ENCODE data around the gene VCX3B.
"Not testable (repeated sequence)": the region's sequence is repeated elsewhere in the genome, so short reads cannot be mapped to it uniquely, and the experiment has no call there.

The VCX3B gene

DNA sequence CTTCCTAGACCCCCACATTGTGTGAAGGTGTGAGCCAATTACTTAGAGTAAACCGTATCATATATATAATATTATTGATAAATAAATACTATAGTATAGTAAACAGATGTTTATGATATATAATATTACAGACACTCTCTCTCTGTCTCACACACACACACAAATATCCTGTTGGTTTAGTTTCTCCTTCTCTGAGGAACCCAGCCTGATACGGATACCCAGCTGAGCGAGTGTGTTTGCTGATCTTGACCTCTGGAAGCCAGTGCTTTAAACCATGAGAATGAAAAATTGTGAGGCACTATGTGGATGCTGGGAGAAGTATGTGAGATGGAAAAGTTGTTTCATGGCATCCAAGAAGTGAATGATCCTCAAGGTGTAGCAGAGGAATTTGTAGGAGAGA lies at the start of gene VCX3B:
Gene VCX3B (plus strand): TSS at position 301 of the 400 bp plus-strand sequence. CDS start 621 bp downstream, outside the sequence.
- H3K4me1 ChIP-seq (ENCODE audit: insufficient read depth, low read length); H3K4me3 ChIP-seq (ENCODE audit: low read length); H3K36me3 ChIP-seq (ENCODE audit: insufficient read depth, low read length); H3K9me3 ChIP-seq (ENCODE audit: low read length); H3K27me3 ChIP-seq (ENCODE audit: insufficient read depth, low read length); H2AFZ ChIP-seq (ENCODE audit: low read depth, low read length): not testable (repeated sequence)

DNA sequence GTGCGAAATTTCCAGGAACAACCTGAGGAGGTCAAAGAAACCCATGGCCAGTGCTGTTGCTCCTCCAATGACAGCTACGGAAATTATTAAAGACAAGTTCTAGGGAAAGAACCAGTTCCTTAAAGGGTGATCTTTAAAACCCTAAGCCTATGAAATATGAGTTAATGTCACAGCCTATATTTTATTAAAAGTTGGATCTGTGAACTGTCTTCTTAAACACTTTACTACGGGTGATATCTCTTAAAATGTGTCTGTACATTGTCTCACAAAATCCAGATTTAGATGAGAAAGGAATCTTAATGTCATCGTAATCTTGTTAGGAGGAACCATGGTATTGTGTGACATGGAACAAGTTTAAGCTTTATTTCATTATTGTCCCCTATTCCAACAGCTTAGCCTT lies 46.3 kb upstream of the VCX3B start:
- H2AFZ ChIP-seq (ENCODE audit: low read depth, low read length) = no peak overlapping the region
- H3K9me3 ChIP-seq (ENCODE audit: low read length) = no peaks in the 10 kb centered on the region
- H3K4me1 ChIP-seq (ENCODE audit: insufficient read depth, low read length) = no peaks in the 10 kb centered on the region
- no peaks in the 10 kb centered on the region for H3K36me3 ChIP-seq (ENCODE audit: insufficient read depth, low read length)
- H3K27me3 ChIP-seq (ENCODE audit: insufficient read depth, low read length) = no peaks in the 10 kb centered on the region
- H3K4me3 ChIP-seq (ENCODE audit: low read length) = no peak overlapping the region

DNA sequence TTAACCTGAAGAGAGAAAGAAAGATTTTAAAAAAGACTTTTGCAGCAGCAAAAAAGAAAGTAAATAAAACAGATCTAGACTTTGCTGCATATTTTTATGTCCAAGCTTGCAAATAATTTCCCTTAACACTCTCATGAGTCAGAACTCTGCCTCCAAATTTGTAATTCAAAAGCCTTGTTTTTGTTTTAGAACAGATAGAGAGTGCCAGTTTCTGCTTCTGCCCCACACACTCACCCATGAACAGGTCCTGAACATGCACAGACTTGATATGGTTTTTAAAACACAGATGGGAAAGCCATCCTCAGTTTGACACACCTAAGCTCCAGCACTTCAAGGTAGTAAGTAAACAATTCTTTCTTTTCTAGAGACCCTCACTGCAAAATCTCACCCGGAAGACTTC lies 39.7 kb upstream of the VCX3B start:
- no peaks in the 10 kb centered on the region for H3K9me3 ChIP-seq (ENCODE audit: low read length)
- no peak overlapping the region for H3K4me3 ChIP-seq (ENCODE audit: low read length)
- H3K4me1 ChIP-seq (ENCODE audit: insufficient read depth, low read length) = no peaks in the 10 kb centered on the region
- no peaks in the 10 kb centered on the region for H3K27me3 ChIP-seq (ENCODE audit: insufficient read depth, low read length)
- H3K36me3 ChIP-seq (ENCODE audit: insufficient read depth, low read length) = no peaks in the 10 kb centered on the region
- H2AFZ ChIP-seq (ENCODE audit: low read depth, low read length) = no peak overlapping the region

DNA sequence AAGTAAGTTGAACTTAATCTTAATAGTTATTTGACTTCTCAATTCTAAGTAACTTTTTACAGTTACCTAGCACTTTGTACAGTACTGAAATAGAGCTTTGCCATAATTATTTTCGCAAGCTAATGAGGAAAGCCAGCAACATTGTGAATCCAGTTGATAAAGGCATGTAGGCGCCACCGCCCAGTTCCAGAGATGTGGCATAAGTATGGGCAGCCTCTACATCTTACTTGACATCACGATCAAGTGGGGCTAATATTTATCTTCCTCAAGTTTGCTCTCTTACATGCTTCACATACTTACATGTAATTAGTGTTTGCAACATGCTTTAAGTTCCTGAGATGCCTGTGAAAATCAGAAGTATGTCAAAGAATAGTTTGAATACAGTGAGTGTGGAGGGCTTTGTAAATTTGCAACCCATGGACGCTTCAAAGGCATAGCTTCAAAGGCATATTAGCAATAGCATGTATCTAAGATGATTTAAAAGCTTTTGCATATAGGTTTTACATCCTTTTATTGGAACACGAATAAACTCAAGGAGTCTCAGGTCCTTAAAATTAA lies 34.9 kb upstream of the VCX3B start:
- no peaks in the 10 kb centered on the region for H3K36me3 ChIP-seq (ENCODE audit: insufficient read depth, low read length)
- no peaks in the 10 kb centered on the region for H3K9me3 ChIP-seq (ENCODE audit: low read length)
- no peak overlapping the region for H2AFZ ChIP-seq (ENCODE audit: low read depth, low read length)
- no peak overlapping the region for H3K4me3 ChIP-seq (ENCODE audit: low read length)
- no peaks in the 10 kb centered on the region for H3K4me1 ChIP-seq (ENCODE audit: insufficient read depth, low read length)
- H3K27me3 ChIP-seq (ENCODE audit: insufficient read depth, low read length) = no peaks in the 10 kb centered on the region

DNA sequence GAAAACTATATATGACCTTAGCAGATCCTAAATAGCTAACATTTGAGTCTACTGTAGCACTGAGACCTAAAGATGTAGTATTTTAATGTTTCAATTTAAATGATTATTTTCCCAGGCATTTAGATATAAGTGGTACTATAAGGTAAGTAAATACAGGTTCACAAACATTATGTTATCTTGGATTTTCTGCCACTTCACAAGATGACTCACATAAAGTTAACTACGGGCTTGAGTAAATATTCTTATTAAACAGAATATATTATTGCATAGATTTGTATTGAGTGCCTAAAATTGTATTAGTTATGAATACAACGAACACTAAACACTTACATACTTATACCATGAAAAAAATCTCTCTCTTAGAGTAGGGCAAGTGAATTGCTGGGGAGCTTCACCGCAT lies 34.2 kb upstream of the VCX3B start:
- Histone ChIP-seq H2AFZ (ENCODE audit: low read depth, low read length) (no peak overlapping the region), H3K4me3 (ENCODE audit: low read length) (no peak overlapping the region), H3K4me1 (ENCODE audit: insufficient read depth, low read length) (no peaks in the 10 kb centered on the region), H3K36me3 (ENCODE audit: insufficient read depth, low read length) (no peaks in the 10 kb centered on the region), H3K9me3 (ENCODE audit: low read length) (no peaks in the 10 kb centered on the region), H3K27me3 (ENCODE audit: insufficient read depth, low read length) (no peaks in the 10 kb centered on the region)

DNA sequence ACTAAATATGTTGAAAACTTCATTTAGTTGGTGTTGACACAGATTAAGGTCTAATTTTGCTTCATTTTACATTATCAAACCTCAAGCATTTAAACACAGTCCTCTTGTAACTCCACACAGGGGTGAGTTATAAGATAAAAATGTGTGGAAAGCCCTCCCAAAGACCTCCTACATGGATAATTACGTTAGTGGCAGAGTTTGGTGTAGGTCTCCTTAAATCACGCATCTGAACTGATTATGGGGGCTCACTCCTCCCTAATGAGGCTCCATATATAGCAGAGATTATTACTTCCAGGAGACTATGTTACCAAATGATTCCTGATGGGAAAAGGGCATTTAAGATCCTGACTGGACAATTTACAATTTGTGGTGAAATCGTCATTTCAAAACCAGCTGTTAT lies 32.2 kb upstream of the VCX3B start:
- Histone ChIP-seq H3K36me3 (ENCODE audit: insufficient read depth, low read length) (no peaks in the 10 kb centered on the region), H3K4me3 (ENCODE audit: low read length) (no peak overlapping the region), H2AFZ (ENCODE audit: low read depth, low read length) (no peak overlapping the region), H3K4me1 (ENCODE audit: insufficient read depth, low read length) (no peaks in the 10 kb centered on the region), H3K9me3 (ENCODE audit: low read length) (no peaks in the 10 kb centered on the region), H3K27me3 (ENCODE audit: insufficient read depth, low read length) (no peaks in the 10 kb centered on the region)

GRCh38 chrX:8433109-8434062 lies 31.2 kb upstream of the VCX3B start:
- H3K4me3 ChIP-seq (ENCODE audit: low read length) = no peak overlapping the region
- no peaks in the 10 kb centered on the region for H3K36me3 ChIP-seq (ENCODE audit: insufficient read depth, low read length)
- no peaks in the 10 kb centered on the region for H3K4me1 ChIP-seq (ENCODE audit: insufficient read depth, low read length)
- H3K9me3 ChIP-seq (ENCODE audit: low read length) = no peaks in the 10 kb centered on the region
- H2AFZ ChIP-seq (ENCODE audit: low read depth, low read length) = no peak overlapping the region
- H3K27me3 ChIP-seq (ENCODE audit: insufficient read depth, low read length) = no peaks in the 10 kb centered on the region

- H3K4me3 ChIP-seq (ENCODE audit: low read length) = no peak overlapping the region
- H2AFZ ChIP-seq (ENCODE audit: low read depth, low read length) = no peak overlapping the region
- H3K36me3 ChIP-seq (ENCODE audit: insufficient read depth, low read length) = no peaks in the 10 kb centered on the region
- H3K9me3 ChIP-seq (ENCODE audit: low read length) = no peaks in the 10 kb centered on the region
- H3K4me1 ChIP-seq (ENCODE audit: insufficient read depth, low read length) = no peaks in the 10 kb centered on the region
- H3K27me3 ChIP-seq (ENCODE audit: insufficient read depth, low read length) = no peaks in the 10 kb centered on the region
Measured at GRCh38 chrX:8447368-8447767, 17.3 kb upstream of the VCX3B start.

GRCh38 chrX:8452343-8452742 lies 12.3 kb upstream of the VCX3B start:
- not testable (repeated sequence) for H3K4me1 ChIP-seq (ENCODE audit: insufficient read depth, low read length); H3K9me3 ChIP-seq (ENCODE audit: low read length); H2AFZ ChIP-seq (ENCODE audit: low read depth, low read length); H3K27me3 ChIP-seq (ENCODE audit: insufficient read depth, low read length); H3K4me3 ChIP-seq (ENCODE audit: low read length); H3K36me3 ChIP-seq (ENCODE audit: insufficient read depth, low read length)

DNA sequence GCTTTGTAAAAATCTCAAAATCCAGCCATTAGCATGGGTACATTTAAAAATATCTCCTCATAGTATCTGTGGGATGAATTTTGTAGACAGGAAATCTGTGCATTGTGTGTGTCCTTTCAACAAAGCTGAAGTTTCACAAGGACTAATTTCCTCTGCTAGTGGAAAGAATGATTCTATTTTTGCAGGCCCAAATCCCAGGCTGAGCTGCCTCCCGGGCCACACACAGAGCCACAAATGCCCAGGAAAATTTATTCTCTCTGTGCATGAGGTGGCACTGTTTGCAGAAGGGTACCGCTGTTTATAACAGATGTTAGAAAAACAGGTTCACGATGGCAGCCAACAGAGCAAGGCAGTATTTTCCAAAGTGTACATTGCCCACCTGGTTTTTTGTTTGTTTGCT lies 11.0 kb upstream of the VCX3B start:
- H3K27me3 ChIP-seq (ENCODE audit: insufficient read depth, low read length) = no peaks in the 10 kb centered on the region
- no peaks in the 10 kb centered on the region for H3K4me1 ChIP-seq (ENCODE audit: insufficient read depth, low read length)
- no peaks in the 10 kb centered on the region for H3K9me3 ChIP-seq (ENCODE audit: low read length)
- H3K36me3 ChIP-seq (ENCODE audit: insufficient read depth, low read length) = no peaks in the 10 kb centered on the region
- H3K4me3 ChIP-seq (ENCODE audit: low read length) = no peak overlapping the region
- no peak overlapping the region for H2AFZ ChIP-seq (ENCODE audit: low read depth, low read length)

DNA sequence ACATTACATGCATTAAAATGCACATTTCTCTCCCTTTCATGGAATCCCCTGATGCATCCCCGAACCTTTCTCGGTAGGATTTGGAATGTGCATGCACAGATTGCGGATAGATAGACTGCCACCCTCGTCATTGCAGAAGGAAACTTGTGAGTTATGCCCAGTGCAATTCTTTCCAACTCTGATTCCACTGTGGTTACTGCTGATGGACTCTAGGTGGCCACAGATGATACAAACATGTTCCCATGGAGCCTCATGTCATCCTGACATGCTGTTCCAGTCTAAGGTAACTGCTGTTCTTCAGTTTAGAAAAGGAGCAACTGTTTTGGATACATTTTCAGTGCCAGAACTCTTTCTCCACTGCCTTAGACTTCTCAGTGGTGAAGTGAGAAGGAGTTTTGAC lies 9.1 kb upstream of the VCX3B start:
- Histone ChIP-seq H3K36me3 (ENCODE audit: insufficient read depth, low read length) (no peaks in the 10 kb centered on the region), H3K27me3 (ENCODE audit: insufficient read depth, low read length) (no peaks in the 10 kb centered on the region), H2AFZ (ENCODE audit: low read depth, low read length) (no peak overlapping the region), H3K4me1 (ENCODE audit: insufficient read depth, low read length) (no peaks in the 10 kb centered on the region), H3K9me3 (ENCODE audit: low read length) (no peaks in the 10 kb centered on the region), H3K4me3 (ENCODE audit: low read length) (no peak overlapping the region)

GRCh38 chrX:8462488-8462887 lies 2.1 kb upstream of the VCX3B start:
- H3K27me3 ChIP-seq (ENCODE audit: insufficient read depth, low read length) = no peaks in the 10 kb centered on the region
- H3K9me3 ChIP-seq (ENCODE audit: low read length) = no peaks in the 10 kb centered on the region
- no peak overlapping the region for H3K4me3 ChIP-seq (ENCODE audit: low read length)
- no peaks in the 10 kb centered on the region for H3K36me3 ChIP-seq (ENCODE audit: insufficient read depth, low read length)
- no peaks in the 10 kb centered on the region for H3K4me1 ChIP-seq (ENCODE audit: insufficient read depth, low read length)
- H2AFZ ChIP-seq (ENCODE audit: low read depth, low read length) = no peak overlapping the region

GRCh38 chrX:8484360-8484949 lies 19.8 kb downstream of the VCX3B start:
- Histone ChIP-seq H3K4me1 (ENCODE audit: insufficient read depth, low read length) (no peaks in the 10 kb centered on the region), H2AFZ (ENCODE audit: low read depth, low read length) (no peak overlapping the region), H3K27me3 (ENCODE audit: insufficient read depth, low read length) (no peaks in the 10 kb centered on the region), H3K36me3 (ENCODE audit: insufficient read depth, low read length) (no peaks in the 10 kb centered on the region), H3K4me3 (ENCODE audit: low read length) (no peak overlapping the region), H3K9me3 (ENCODE audit: low read length) (no peaks in the 10 kb centered on the region)
